GM19099 (cell line): ENCODE results near the gene RIPK1.
A peak's percentile ranks its signal among the peaks of the same experiment; 100 is the strongest.

ENCODE experiments used
- POLR2A ChIP-seq: IDR thresholded peaks from 3 replicates; pipeline ENCODE4 v1.6.1; 2011; ENCODE audit warnings: low read depth; ENCODE audit not compliant: insufficient read length; ENCODE audit errors: extremely low read depth

The RIPK1 gene

GRCh38 chr6:3041147-3041546, 27.1 kb upstream of the RIPK1 start:
- no peak for TF ChIP-seq POLR2A

DNA sequence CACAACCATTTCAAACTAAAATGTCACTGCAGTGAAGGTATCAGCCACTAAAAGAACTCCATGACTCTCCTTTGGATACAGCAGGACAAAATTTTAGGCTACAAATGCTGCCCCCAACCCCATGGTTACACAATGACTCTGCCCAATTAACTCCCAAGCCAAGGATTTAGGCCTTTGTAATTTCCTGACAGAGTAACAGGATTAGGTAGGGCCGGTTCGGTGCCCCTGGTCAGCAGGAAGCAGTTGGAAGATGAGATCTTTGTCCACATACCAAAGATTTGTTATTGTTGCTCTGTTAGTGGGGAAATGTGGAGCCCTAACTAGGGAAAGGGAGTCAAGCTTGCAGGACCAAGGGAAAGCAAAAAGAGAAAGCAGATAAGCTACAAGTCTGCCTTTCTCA, 26.7 kb upstream of the RIPK1 start:
- no peak for TF ChIP-seq POLR2A

DNA sequence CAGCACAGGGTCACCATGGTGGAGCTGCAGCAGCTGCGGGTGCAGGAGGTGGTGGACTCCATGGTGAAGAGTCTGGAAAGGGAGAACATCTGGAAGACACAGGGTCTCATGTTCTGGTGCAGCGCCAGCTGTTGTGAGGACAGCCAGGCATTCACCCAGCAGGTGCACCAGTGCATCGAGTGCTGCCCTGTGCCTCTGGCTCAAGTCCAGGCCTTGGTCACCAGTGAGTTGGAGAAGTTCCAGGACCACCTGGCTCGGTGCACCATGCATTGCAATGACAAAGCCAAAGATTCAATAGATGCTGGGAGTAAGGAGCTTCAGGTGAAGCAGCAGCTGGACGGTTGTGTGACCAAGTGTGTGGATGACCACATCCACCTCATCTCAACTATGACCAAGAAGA, 22.9 kb upstream of the RIPK1 start:
- TF ChIP-seq POLR2A, result no peak

GRCh38 chr6:3045777-3046176, 22.5 kb upstream of the RIPK1 start:
- no peak for TF ChIP-seq POLR2A

- TF ChIP-seq POLR2A, result no peak
Observed at GRCh38 chr6:3046295-3046694, 22.0 kb upstream of the RIPK1 start.

DNA sequence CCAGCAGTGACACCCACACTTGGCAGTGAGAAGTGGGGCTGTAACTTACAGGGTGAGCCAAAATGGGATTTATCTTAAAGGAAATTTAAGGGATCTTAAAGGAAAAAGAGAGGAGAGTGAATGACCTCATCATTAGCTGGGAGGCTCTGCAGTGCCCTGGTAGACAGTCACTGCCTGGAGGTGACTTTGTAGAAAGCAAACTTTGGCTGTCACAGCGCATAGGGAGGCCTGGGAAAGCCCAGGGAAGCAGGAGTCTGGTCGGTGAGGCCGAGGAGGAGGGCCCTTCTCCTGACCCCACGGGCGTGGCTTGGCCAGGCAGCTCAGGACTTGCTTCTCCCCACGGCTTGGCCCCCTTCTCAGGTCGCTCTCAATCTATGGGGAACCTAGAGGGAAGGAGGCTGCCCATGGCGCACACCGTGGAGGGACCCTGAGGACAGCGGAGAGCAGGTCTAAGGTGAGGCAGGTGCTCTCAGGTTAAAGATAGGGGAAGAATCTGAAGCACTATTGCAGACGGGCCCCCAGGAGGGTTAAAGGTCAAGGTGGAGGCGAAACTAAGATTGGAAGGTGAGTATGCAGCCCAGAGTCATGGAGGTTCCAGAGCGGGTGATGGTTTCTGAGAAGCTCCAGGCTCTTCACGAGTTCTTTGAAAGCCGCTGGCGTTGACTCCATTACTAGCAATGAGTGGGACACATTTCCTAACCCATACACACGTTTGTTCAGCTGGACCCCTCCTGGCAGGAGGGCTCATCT, 15.6 kb upstream of the RIPK1 start:
- no peak for TF ChIP-seq POLR2A

DNA sequence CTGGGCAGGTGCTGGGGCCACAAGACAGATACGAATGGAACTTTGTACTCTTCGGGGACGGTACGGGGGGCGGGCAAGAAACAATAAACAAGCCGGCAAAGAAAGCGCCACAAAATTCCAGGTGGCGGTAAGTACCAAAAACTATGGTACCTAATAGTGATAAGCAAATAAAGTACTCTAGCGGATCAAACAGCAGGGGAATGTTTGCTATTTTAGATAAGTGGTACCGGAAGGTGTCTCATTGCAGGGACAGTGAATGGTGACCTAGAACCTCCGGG, 15.1 kb upstream of the RIPK1 start:
- no peak for TF ChIP-seq POLR2A

DNA sequence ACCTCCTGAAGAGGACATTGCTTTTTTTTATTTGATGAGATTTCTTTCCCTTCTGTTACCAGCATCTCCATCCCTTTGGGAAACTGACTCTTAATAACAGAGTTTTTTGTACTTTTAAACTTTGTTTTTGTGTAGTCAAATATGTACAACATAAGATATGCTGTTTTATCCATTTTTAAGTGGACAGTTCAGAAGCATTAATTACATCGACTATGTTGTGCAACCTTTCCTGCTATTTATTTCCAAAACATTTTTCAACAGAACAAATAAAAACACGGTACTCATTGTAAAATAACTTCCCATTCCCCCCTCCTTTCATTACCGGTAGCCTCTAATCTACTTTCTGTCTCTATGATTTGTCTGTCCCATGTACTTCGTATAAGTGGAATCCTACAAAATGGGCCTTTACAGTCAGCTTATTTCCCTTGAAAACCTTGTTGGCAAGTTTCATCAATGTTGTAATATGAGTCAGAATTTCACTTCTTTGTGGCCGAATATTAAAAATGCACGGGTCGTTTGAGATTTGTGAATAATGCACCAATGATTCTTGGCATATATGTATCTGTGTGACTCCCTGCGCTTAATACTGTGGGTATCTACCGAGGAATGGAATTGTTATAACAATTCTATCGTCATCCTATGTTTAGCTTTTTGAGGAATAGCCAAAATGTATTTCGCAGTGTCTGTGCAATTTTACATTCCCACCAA, 11.1 kb upstream of the RIPK1 start:
- no peak for TF ChIP-seq POLR2A

DNA sequence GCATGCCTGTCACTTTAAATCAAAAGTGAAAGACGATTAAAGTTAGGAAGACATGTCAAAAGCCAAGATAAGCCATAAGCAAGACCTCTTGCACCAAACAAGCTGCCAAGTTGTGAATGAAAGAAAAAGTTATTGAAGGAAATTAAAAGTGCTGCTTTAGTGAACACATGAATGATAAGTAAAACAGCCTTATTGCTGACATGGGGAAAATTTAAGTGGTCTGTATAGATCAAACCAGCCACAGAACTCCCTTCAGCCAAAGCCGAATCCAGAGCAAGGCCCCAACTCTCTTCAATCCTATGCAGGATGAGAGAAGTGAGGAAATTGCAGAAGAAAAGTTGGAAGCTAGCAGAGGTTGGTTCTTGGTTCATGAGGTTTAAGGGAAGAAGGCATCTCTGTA, 9.3 kb upstream of the RIPK1 start:
- no peak for TF ChIP-seq POLR2A

DNA sequence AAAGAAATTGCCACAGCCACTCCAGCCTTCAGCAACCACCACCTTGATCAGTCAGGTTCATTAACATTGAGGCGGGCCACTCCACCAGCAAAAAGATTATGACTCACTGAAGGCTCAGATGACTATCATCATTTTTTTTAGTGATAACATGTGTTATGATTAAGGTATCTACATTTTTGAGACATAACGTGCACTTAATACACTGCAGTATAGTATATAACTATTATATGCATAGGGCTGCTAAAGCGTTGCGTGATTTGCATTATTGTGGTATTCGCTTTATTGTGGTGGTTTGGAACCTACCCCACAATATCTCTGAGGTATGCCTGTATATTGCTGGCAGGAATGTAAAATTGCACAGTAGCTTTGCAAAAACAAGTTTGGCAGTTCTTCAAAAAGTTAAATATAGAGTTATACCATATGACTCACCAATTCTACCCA, 6.8 kb upstream of the RIPK1 start:
- TF ChIP-seq POLR2A, result no peak

DNA sequence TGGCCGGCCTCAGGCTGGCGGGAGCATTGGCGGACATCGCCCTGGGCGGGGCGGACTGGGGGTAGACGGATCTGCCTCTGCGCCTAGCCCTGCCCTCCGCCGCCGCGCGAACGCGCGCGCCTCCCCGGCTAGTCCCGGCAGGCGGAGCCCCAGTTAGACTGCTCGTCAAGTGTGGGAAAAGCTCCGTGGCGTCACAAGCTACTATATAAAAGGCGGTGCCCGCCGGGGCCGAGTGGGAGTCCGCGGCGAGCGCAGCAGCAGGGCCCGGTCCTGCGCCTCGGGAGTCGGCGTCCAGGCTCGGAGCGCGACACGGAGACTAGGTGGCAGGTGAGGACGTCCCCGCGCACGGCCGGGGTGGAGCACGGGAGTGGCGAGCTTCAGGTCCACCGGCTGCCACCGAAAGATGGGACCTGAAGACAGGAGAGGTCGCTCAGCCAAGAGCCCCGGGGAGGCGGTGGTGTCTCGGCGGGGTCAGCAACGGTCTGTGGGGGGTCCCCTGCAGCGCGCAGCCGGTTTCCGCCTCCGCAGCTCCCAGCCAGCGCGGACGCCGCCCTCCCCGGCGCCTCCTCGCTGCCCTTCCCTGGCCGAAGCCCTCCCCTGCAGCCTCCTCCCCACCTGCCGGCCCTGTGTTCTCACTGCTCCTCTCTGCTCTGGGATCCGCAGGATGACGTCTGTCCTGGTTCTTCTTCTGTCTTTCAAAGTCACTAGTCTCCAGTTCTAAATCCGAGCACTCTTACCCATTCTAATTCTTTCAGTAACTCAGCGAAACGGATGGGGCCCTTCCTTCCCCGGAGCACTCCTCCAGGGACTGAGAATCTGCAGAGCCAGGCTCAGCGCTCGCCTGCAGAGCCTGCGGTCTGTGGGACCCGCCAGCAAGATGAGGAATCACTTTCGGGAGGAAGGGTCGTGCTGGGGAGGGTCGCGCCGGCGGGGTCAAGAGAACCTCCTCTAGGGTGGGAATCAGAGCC, 4.3 kb upstream of the RIPK1 start:
- TF ChIP-seq POLR2A, result peak; percentile 93

DNA sequence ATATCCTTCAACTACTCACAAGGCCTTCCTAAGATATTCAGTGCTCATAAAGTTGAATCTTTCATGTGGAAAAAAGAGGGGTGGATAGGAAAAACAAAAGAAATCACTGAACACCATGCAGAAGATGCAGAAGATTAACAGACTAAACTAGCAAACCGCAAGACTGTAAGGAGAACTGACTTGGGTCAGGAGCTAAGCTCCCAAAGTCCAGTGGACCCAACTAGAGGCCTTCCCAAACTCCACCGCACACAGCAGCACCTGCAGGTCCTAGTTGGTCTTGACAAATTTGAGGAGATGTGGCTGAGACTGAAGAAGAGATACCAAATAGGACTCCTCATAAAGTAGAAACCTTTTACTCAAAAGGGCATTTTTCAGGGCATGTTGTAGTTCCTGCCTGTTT, 3.3 kb downstream of the RIPK1 start:
- no peak for TF ChIP-seq POLR2A

DNA sequence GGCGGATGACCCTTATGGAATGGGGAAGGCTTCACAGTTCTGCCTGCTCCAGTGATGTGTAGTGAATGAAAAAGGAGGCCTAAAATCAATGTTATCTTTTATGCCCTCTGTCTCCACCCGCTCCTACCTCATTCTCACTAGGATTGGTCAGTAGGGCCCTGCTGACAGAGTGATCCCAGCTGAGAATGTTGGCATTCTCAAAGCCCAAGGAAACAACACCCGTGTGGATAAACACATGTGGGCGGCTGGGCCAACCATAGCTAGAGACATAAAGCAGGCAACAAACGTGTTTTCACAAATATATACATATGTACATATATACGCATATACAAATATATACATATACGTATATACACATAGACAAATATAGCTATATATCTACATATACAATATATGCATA, 4.5 kb downstream of the RIPK1 start:
- TF ChIP-seq POLR2A, result no peak

DNA sequence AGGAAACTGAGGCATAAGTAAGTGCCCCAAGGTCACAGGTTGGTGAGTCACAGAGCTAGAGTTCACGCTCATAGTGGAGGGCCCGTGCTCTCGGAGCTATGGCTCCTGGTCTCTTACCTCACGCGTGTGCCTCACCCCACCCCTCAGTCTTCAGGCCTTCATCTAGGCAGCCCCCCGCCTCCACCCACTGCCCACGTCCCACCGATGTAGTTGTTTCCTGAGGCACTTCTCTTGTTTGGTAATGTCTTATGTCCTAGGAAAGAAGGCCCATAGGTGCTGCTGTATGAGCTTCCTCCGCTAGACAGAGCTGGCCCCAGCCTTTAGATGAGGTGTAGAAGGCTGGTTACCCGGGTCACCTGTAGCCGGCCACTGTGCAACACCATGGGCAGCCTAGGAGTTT, 5.1 kb downstream of the RIPK1 start:
- no peak for TF ChIP-seq POLR2A

- TF ChIP-seq POLR2A, result no peak
Observed at GRCh38 chr6:3075772-3076113, 7.4 kb downstream of the RIPK1 start.

DNA sequence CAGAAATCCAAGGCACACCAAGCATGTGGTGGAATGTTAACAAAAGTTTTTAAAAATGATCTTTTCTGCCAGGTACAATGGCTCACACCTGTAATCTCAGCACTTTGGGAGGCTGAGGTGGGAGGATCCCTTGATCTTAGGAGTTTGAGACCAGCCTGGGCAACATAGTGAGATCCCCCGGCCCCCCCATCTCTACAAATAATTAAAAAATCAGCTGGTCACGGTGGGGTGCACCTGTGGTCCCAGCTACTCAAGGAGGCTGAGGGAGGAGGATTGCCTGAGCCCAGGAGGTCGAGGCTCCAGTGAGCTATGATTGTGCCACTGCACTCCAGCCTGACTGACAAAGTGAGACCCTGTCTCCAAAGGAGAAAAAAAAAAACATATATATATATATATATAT, 8.0 kb downstream of the RIPK1 start:
- TF ChIP-seq POLR2A, result no peak
